Activated CD4-positive, alpha-beta T cell treated with anti-CD3 and anti-CD28 coated beads, Interleukin-10, Interleukin-2, amounts not matched to agents 100 ng/mL and 50 ng/mL, durations not matched to agents 16 hours and 8 hours (primary cell): ENCODE results near the gene TESK2.
A peak's percentile ranks its signal among the peaks of the same experiment; 100 is the strongest.
"Not testable (repeated sequence)": the region's sequence is repeated elsewhere in the genome, so short reads cannot be mapped to it uniquely, and the experiment has no call there.

Experiments
- DNase-seq: peaks from one replicate; pipeline ENCODE4 v3.0.0-alpha.2; 2020

The TESK2 gene

GRCh38 chr1:45490626-45491486, at the start of gene TESK2:
TSS of gene TESK2 (minus strand) at chr1:45491163. CDS start at chr1:45457785, 33,378 bp downstream.
- peak; percentile 99 for DNase-seq

- DNase-seq, result no peak
Observed at GRCh38 chr1:45536886-45537285, 45.9 kb upstream of the TESK2 start.

GRCh38 chr1:45535988-45536766, 45.2 kb upstream of the TESK2 start:
- DNase-seq, result peak; percentile 48

- no peak for DNase-seq
Observed at GRCh38 chr1:45531873-45532272, 40.9 kb upstream of the TESK2 start.

GRCh38 chr1:45530632-45531135, 39.7 kb upstream of the TESK2 start:
- no peak for DNase-seq

GRCh38 chr1:45526135-45526644, 35.2 kb upstream of the TESK2 start:
- DNase-seq, result no peak

GRCh38 chr1:45523975-45524374, 33.0 kb upstream of the TESK2 start:
- DNase-seq, result not testable (repeated sequence)

GRCh38 chr1:45523516-45523915, 32.6 kb upstream of the TESK2 start:
- DNase-seq, result peak; percentile 52

GRCh38 chr1:45522324-45523104, 31.6 kb upstream of the TESK2 start:
- DNase-seq, result peak; percentile 77

- peak; percentile 99 for DNase-seq
Observed at GRCh38 chr1:45521413-45522323, 30.7 kb upstream of the TESK2 start, which contains the start of gene PRDX1. TSS of gene PRDX1 (minus strand) at chr1:45521884. CDS start at chr1:45519043, 2,841 bp downstream.

- DNase-seq, result not testable (repeated sequence)
Observed at GRCh38 chr1:45519774-45520173, 28.8 kb upstream of the TESK2 start.

GRCh38 chr1:45518910-45519309, 27.9 kb upstream of the TESK2 start:
- DNase-seq, result no peak

GRCh38 chr1:45518366-45518765, 27.4 kb upstream of the TESK2 start:
- not testable (repeated sequence) for DNase-seq

GRCh38 chr1:45516465-45516864, 25.5 kb upstream of the TESK2 start:
- no peak for DNase-seq

- no peak for DNase-seq
Observed at GRCh38 chr1:45516036-45516435, 25.1 kb upstream of the TESK2 start.

GRCh38 chr1:45513532-45514260, 22.7 kb upstream of the TESK2 start:
- DNase-seq, result not testable (repeated sequence)

- DNase-seq, result peak; percentile 70
Observed at GRCh38 chr1:45512641-45513054, 21.7 kb upstream of the TESK2 start.

GRCh38 chr1:45510972-45511527, 20.1 kb upstream of the TESK2 start:
- DNase-seq, result no peak

GRCh38 chr1:45510036-45510971, 19.3 kb upstream of the TESK2 start:
- no peak for DNase-seq
